ENCODE measurements around the gene OR1I1.

DNA sequence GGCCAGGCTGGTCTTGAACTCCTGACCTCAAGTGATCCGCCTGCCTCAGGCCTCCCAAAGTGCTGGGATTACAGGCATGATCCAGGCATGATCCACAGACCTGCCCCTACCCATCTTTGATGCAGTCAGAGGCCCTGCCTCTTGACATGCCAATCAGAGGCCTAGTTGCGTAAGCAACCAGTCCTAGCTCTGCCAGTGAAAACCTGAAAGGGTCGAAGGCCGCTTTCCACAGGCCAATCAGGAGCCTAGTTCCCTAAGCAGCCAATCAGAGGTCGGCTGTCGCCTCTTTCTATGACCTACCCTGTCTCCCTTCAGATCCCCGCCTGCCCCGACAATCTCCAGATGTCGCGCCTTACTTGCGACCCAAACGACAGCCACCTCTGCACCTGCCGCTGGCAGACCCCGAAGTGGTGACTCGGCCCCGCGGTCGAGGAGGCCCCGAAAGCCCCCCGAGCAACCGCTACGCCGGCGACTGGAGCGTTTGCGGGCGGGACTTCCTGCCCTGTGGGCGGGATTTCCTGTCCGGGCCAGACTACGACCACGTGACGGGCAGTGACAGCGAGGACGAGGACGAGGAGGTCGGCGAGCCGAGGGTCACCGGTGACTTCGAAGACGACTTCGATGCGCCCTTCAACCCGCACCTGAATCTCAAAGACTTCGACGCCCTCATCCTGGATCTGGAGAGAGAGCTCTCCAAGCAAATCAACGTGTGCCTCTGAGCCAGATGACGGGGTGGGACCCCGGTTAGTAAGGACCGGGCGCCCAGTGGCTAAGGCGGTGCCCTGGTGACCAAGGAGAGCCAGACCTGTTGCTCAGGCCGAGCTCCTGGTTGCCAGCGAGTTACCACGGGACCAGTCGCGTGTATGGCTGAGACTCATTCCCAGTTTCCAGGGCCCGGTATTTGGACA lies 31.5 kb downstream of the OR1I1 start:
- no peak for TF ChIP-seq POLR2A (IDR thresholded peaks at IDR 0.05)
- no peak for TF ChIP-seq CTCF (IDR thresholded peaks at IDR 0.05 in 4 of 5, conservative IDR thresholded peaks at IDR 0.05 in 1 of 5)

All from gastrocnemius medialis (tissue), 4 donors.